Endometrial microvascular endothelial cells (primary cell): Measurements from ENCODE around the gene ZNF317. TPM values are rescaled to one million over a fixed set of nuclear protein-coding genes. Genes with fewer than 3 reads are reported as not detected.

Source experiments
- in situ Hi-C: cut with HindIII; loops from 2 replicates; pipeline ENCODE4 v1.10.0; 2017; ENCODE audit warnings: low sequenced_read_pairs, low pct_unique_long_range_greater_than_20kb; ENCODE audit errors: inconsistent ontology term
- total RNA-seq: library from RNA; depleted of rRNA; stranded (reverse); fragments of >200 nt; gene quantifications from one replicate; pipeline ENCODE4 v1.2.3, GENCODE V29; 2015; ENCODE audit errors: inconsistent ontology term

ZNF317 gene
- 26.4 TPM for total RNA-seq

DNA sequence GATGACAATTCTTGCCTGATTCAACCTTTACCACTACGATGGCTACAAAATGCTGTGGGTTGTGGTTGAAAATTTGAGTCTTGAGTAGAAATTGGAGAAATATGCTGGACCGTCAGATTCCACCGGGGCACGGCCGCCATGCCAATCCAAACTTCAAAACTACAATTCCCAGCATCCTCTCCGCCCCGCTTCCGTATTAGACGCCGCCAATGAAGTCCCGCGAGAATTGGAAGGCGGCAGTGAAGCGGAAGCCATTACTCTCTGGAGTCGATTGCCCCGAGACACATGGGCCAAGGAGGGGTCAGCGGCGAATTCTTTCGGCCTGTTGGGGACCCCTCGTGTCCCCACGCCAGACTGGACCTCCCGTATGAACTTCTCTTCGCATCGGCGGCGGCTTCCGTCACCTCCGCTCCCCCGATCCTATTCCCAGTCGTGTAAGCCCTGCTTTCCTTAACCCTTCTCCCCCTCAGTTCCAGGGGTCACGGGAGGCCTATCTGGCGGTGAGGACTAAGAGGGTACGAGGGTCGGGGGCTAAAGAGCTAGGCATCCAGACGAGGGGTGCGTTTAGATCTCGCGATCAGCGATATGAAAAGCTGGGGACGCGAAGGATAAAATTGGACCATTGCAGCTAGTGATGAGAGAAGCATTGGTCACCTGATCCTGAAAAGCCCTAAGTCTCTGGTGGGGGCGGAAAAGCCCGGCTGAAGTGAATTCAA is at the start of gene ZNF317:
Gene ZNF317, plus strand, starts transcription at position 239 of the 716 bp plus-strand sequence. CDS start 15,620 bp downstream, outside the sequence.
- in situ Hi-C loops, result no loop called here

DNA sequence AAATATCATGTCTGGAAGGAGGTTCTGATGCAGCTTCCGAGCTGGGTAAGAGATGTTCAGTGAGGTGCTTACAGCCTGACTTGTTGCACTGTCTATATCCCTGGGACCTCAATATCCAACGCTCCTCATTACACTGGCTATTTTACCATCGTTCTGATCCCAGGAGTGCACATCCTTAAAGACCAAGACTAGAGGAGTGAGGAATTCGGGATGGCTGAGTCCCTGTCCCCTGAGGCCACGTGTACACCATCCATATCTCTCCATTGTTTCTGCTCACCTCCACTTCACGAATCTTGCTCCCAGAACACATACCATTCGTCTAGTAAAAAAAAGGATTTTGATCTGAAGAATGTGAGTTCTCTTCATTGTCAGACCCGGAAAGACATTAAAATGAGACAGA is 32.8 kb upstream of the ZNF317 start, which contains the start of gene OR7G2:
Gene OR7G2, minus strand, starts transcription at position 101 of the 400 bp plus-strand sequence. CDS start 4,232 bp downstream, outside the sequence.
- in situ Hi-C loops, result no loop called here

DNA sequence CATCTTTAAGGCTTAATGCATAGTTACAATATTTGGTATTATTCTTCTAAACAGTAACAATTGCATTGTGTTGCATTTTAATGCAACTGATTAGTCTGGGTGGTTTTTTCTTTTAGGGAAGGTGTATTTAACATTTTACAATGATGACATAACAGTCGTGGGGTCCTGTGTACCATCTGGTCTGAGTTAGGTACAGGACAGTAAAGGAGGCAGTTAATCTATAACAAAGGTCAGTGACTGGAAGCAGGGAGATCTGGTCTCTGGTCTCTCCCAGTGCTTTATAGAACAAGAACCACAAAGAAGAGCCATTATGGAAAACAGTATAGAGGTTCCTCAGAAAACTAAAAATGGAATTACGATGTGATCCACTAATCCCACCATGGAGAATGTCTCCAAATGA is 30.2 kb upstream of the ZNF317 start:
- in situ Hi-C loops, result no loop called here

DNA sequence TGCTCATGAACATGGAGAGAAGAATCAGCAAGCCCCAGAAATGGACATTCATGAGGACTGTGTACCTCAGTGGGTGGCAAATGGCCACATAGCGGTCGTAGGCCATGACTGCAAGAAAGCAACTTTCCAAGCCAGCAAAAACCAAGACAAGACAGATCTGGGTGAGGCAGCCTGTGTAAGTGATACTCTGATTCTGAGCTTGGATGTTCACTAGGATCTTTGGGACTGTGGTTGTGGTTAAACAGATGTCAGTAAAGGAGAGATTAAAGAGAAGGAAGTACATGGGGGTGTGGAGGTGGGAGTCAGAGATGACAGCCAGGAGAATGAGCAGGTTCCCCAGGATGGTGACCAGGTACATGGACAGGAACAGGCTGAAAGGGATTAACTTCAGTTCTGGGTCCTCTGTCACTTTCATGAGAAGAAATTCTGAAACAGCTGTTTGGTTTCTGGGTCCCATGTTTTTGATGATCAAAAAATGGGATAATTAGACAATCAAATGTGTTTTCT is 24.8 kb upstream of the ZNF317 start, which contains the start of gene OR7G1:
Gene OR7G1, minus strand, starts transcription at position 457 of the 507 bp plus-strand sequence. Its CDS starts 0 bp downstream, at position 457.
- in situ Hi-C loops, result no loop called here

DNA sequence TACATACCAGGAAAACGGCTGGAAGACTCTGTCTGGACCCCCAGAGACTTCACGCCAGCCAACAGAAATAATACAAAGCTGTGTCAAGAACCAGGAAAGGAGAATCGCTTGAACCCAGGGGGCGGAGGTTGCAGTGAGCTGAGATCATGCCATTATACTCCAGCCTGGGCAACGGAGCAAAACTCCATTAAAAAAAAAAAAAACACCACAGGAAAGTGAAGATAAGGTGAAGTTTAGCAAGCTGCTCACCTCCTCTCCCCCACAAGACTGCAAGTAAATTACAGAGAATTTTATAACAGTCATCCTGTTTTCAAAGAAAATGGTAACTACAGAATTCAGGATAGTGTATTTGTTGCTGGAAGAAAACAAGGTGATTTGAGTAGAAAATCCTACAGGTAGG is 23.6 kb upstream of the ZNF317 start:
- in situ Hi-C loops, result no loop called here

GRCh38 chr19:9126900-9127405 is 13.2 kb upstream of the ZNF317 start, which contains the start of gene OR7G3:
OR7G3 (minus strand) TSS chr19:9126950; CDS start chr19:9126950, 0 bp downstream.
- in situ Hi-C loops, result no loop called here

- in situ Hi-C loops, result no loop called here
Measured at GRCh38 chr19:9128171-9128570, 12.0 kb upstream of the ZNF317 start.

GRCh38 chr19:9130965-9131364 is 9.2 kb upstream of the ZNF317 start:
- in situ Hi-C loops, result no loop called here

GRCh38 chr19:9132422-9132821 is 7.8 kb upstream of the ZNF317 start:
- in situ Hi-C loops, result no loop called here

DNA sequence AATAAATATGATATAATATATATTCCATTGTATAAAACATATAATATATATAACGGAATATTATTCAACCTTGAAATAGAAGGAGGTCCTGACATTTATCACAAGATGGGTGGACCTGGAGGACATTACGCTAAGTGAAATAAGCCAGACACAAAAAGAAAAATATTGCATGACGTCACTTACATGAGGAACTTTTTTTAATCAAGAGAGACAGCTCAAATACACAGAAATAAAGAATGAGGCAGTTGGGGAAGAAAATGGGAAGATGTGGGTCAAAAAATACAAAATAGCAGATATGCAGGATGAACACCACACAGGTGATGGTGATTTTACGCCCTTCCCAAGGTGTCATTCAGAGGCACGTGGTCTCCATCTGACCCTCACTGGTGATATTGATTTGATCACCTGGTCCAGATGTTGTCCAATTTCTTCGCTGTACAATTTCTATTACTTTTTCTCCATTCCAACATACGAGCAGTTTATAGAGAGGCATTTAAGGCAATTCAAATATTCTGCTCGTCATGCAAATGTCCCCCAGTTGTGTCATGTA is 513 bp upstream of the ZNF317 start:
- in situ Hi-C loops, result no loop called here

DNA sequence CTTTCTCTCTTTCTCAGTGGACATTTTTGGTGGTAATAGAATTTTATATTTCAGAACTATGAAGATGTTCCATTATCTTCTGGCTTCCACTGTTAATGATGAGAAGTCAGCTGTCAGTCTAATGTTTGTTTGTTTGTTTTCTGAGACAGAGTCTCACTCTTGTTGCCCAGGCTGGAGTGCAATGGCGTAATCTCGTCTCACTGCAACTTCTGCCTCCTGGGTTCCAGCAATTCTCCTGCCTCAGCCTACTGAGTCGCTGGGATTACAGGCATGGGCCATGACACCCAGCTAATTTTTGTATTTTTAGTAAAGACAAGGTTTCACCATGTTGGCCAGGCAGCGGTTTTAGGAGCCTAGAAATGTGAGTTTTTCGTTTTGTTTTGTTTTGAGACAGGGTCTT is 4.7 kb downstream of the ZNF317 start:
- in situ Hi-C loops, result no loop called here

GRCh38 chr19:9146882-9147281 is 6.7 kb downstream of the ZNF317 start:
- in situ Hi-C loops, result no loop called here

GRCh38 chr19:9148697-9149096 is 8.5 kb downstream of the ZNF317 start:
- in situ Hi-C loops, result no loop called here

- in situ Hi-C loops, result no loop called here
Measured at GRCh38 chr19:9149997-9150396, 9.8 kb downstream of the ZNF317 start.

GRCh38 chr19:9150650-9151049 is 10.5 kb downstream of the ZNF317 start:
- in situ Hi-C loops, result no loop called here

GRCh38 chr19:9151367-9151766 is 11.2 kb downstream of the ZNF317 start:
- in situ Hi-C loops, result no loop called here

- in situ Hi-C loops, result no loop called here
Measured at GRCh38 chr19:9155591-9155990, 15.4 kb downstream of the ZNF317 start.

DNA sequence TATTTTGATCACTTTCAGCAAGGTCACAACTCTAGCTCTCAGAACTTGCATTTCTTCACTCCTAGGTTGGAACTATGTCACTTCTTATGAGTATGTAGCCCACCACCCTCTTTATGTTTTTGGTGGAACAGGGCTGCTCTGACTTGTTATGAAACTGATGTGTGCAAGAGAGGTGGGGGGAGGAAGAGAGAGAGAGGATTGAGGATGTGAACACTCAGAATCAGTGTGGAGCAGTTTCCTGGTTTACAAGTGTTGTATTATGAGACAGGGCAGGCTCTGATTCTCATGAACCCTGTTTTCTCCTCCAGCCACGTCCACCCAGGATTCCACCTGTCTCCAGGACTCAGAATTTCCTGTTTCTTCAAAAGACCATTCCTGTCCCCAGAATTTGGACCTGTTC is 16.1 kb downstream of the ZNF317 start:
- in situ Hi-C loops, result no loop called here

GRCh38 chr19:9159891-9160290 is 19.7 kb downstream of the ZNF317 start:
- in situ Hi-C loops, result no loop called here

DNA sequence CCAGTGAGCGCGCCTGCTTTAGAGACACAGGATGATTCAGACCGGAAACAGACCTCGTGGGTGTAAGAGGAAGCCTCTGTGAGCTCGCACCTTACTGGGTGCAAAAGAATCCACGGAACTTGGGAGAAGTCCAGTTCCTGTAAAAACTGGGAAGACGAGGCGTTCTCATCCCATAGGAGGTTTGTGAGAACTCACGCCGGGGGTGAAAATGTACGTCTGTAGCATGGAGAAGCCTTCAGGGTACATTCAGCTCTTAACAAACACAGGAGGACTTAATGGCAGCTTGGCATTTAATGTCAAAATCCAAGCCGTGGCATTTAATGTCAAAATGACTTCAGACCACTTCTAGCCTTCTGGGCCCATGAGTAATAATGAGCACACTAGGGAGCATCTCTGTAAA is 21.2 kb downstream of the ZNF317 start:
- in situ Hi-C loops, result no loop called here
